Stimulated activated naive CD8-positive, alpha-beta T cell treated with anti-CD3 and anti-CD28 coated beads, Interleukin-15, Interleukin-2, amounts not matched to agents 100 ng/mL and 50 ng/mL, for 24 hours (primary cell): Measurements from ENCODE around the gene CCDC32.

ENCODE experiments used
- H3K27ac Mint-ChIP-seq: one replicate; pipeline ENCODE4 v1.8.0; 2021; ENCODE audit warnings: mild to moderate bottlenecking, mixed read lengths
- H3K27me3 Mint-ChIP-seq: one replicate; pipeline ENCODE4 v1.8.0; 2021; ENCODE audit warnings: mixed read lengths
- H3K36me3 Mint-ChIP-seq: one replicate; pipeline ENCODE4 v1.8.0; 2021; ENCODE audit warnings: low read depth, mixed read lengths
- H3K4me1 Mint-ChIP-seq: one replicate; pipeline ENCODE4 v1.8.0; 2021; ENCODE audit warnings: low read depth, mixed read lengths
- H3K4me3 Mint-ChIP-seq: one replicate; pipeline ENCODE4 v1.8.0; 2021; ENCODE audit warnings: mild to moderate bottlenecking, mixed read lengths
- H3K9me3 Mint-ChIP-seq: one replicate; pipeline ENCODE4 v1.8.0; 2021; ENCODE audit warnings: mixed read lengths

The CCDC32 gene

DNA sequence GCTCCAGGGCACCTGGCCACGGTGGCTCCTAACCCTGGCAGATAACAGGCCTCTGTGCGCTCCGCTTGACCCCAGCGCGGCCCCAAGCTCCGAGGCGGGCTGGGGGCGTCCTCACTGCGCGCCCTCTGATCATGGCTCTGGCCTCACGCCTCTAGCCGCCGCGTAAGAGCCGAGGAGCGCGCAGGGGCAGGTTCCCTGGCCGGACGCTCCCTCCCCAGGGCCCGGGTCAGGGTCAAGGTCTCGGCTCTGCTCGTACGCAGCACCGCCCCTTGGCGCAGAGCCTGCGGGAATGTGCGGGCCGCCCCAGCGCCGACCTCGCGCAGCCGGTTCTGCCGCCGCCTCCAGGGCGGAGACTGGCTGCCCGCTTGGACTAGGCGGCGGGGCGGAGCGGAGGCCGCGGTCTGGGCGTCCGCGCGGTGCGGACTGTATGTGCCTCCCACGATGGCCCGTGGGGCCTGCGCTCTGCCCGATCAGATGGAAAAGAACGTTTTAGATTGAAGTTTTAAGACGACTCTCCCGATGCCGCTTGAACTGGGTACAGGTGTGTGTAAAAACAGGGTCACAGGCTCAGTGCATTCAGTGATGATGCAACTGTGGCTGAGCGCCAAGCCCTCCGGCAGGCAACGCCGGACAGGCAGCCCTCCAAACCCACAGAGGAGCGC, 53.2 kb downstream of the CCDC32 start:
- Mint-ChIP-seq H3K27me3 (peaks cover 52% of the 10 kb centered on the region), H3K9me3 (no peaks in the 10 kb centered on the region), H3K36me3 (no peaks in the 10 kb centered on the region), H3K4me3 (peak overlapping the region; percentile 81), H3K4me1 (peaks cover 23% of the 10 kb centered on the region), H3K27ac (peak overlapping the region; percentile 22)

DNA sequence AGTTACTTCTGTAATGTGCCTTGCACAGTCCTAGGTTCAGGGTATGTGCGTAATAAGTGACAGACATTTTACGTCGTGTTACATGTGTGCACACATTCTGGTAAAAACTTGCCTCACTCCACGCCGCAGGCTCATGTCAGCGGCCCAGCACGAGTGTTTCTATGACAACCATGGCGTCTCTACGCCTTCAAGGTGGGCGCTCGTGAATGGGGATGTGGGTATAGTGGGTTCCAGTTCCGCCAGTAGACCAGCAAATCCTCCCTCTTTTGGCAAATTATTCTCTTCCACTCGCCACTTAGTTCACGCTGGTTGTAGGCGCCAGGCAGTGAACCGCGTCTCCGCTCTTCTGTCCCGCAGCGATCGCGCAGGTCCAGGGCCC, 53.8 kb downstream of the CCDC32 start:
- Mint-ChIP-seq H3K9me3 (no peaks in the 10 kb centered on the region), H3K36me3 (no peaks in the 10 kb centered on the region), H3K27me3 (peaks cover 57% of the 10 kb centered on the region), H3K4me3 (peak overlapping the region; percentile 81), H3K27ac (peak overlapping the region; percentile 22), H3K4me1 (peaks cover 26% of the 10 kb centered on the region)

- peaks cover 58% of the 10 kb centered on the region for H3K27me3 Mint-ChIP-seq
- H3K9me3 Mint-ChIP-seq: no peaks in the 10 kb centered on the region
- H3K4me3 Mint-ChIP-seq: no peak overlapping the region
- no peak overlapping the region for H3K27ac Mint-ChIP-seq
- no peaks in the 10 kb centered on the region for H3K36me3 Mint-ChIP-seq
- H3K4me1 Mint-ChIP-seq: peaks cover 26% of the 10 kb centered on the region
These were observed 54.6 kb downstream of the CCDC32 start for GRCh38 chr15:40510201-40510600.

GRCh38 chr15:40508216-40508615, 56.6 kb downstream of the CCDC32 start:
- Mint-ChIP-seq H3K4me1 (peaks cover 26% of the 10 kb centered on the region), H3K4me3 (no peak overlapping the region), H3K9me3 (no peaks in the 10 kb centered on the region), H3K27me3 (peaks cover 63% of the 10 kb centered on the region), H3K27ac (no peak overlapping the region), H3K36me3 (no peaks in the 10 kb centered on the region)

GRCh38 chr15:40506964-40507571, 57.8 kb downstream of the CCDC32 start:
- Mint-ChIP-seq H3K36me3 (no peaks in the 10 kb centered on the region), H3K9me3 (no peaks in the 10 kb centered on the region), H3K27me3 (peaks cover 62% of the 10 kb centered on the region), H3K4me3 (no peak overlapping the region), H3K27ac (no peak overlapping the region), H3K4me1 (peaks cover 26% of the 10 kb centered on the region)
